ENCODE measurements around the gene PRKD1. TPM values are rescaled to one million over a fixed set of nuclear protein-coding genes. Genes with fewer than 3 reads are reported as not detected.

Gene PRKD1
- total RNA-seq, 1 donor from 2014 or later: 14.9 TPM

DNA sequence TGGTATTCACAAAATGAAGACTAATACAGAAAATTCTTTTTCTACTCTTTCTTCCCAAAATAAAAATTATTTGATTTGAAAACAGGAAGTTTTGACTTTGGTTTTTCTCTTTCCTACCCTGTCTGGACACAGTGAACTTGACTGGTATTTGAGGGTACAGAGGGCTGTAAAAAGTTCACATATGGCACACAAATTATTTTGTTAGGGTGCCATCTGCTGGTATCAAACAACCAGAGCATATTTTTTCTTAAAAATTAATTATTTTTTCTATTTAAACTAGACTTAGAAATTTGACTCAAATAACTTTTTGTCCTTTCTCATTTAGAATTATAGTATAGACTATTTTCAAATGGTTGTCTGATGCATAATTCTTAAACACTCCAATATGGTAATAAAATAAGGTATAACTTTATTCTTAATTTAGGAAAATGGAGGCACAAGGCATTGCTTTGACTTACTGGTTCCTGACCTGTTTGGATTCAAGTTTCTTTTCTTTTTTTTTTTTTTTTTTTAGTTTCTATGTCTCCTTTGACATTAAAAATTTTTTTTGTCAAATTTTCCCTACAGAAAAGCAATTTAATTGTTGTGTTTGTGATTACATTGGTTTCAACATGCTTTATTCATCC lies 390.6 kb downstream of the PRKD1 start:
- no peak overlapping the region for H3K4me3 ChIP-seq
- no peaks in the 10 kb centered on the region for H3K9me3 ChIP-seq
- H3K36me3 ChIP-seq: no peaks in the 10 kb centered on the region
- ATAC-seq (no peak), DNase-seq (no peak)
- H3K27ac ChIP-seq: no peak overlapping the region
- H3K27me3 ChIP-seq (ENCODE audit: low read depth): no peaks in the 10 kb centered on the region
- no peaks in the 10 kb centered on the region for H3K4me1 ChIP-seq
- TF ChIP-seq, protein P1, sequence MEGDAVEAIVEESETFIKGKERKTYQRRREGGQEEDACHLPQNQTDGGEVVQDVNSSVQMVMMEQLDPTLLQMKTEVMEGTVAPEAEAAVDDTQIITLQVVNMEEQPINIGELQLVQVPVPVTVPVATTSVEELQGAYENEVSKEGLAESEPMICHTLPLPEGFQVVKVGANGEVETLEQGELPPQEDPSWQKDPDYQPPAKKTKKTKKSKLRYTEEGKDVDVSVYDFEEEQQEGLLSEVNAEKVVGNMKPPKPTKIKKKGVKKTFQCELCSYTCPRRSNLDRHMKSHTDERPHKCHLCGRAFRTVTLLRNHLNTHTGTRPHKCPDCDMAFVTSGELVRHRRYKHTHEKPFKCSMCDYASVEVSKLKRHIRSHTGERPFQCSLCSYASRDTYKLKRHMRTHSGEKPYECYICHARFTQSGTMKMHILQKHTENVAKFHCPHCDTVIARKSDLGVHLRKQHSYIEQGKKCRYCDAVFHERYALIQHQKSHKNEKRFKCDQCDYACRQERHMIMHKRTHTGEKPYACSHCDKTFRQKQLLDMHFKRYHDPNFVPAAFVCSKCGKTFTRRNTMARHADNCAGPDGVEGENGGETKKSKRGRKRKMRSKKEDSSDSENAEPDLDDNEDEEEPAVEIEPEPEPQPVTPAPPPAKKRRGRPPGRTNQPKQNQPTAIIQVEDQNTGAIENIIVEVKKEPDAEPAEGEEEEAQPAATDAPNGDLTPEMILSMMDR (IDR thresholded peaks at IDR 0.05): peak; percentile 38
- intact Hi-C loops (cut with DNase I): loop anchor here (10.0 kb wide), 1 partner anchor 782 kb away; no protein-coding TSS in a partner anchor

DNA sequence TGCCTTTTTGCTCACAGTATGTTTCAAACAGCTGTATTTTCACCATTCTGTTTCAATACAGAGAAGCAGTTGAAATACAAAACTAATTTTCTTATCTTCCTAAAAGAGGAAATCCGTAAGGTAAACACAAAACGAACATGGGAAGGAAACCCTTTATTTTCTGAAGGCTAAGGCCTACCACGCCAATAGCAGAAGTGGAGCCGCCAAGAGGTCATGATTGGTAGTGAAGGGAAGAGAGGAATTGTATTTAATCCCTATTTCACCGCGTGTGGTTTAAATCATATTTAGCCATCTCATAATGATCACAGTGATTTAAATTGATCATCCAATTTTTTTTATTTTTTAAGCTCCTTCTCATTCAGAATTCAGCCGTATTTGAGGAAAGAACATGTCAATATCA lies 398.2 kb downstream of the PRKD1 start:
- TF ChIP-seq, protein P1 (IDR thresholded peaks at IDR 0.05): peak; percentile 38
- H3K4me1 ChIP-seq: no peaks in the 10 kb centered on the region
- no peak overlapping the region for H3K4me3 ChIP-seq
- H3K9me3 ChIP-seq: no peaks in the 10 kb centered on the region
- intact Hi-C loops (cut with DNase I): no loop called here
- no peak for ATAC-seq
- no peak for DNase-seq
- no peaks in the 10 kb centered on the region for H3K27me3 ChIP-seq (ENCODE audit: low read depth)
- no peaks in the 10 kb centered on the region for H3K36me3 ChIP-seq
- no peak overlapping the region for H3K27ac ChIP-seq

DNA sequence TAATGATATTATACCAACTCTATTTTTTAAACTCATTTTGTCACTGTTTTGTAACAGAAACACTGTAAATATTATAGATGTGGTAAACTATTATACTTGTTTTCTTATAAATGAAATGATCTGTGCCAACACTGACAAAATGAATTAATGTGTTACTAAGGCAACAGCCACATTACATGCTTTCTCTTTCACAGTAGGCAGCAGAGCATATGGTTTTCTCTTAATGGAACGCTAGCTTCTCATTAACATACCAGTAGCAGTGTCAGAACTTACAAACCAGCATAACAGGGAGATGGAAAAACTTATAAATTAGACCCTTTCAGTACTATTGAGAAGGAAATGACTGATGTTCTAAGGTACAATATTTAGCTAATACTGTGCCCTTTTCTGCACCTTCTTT lies 398.8 kb downstream of the PRKD1 start:
- H3K27me3 ChIP-seq (ENCODE audit: low read depth): no peaks in the 10 kb centered on the region
- intact Hi-C loops (cut with DNase I): no loop called here
- no peaks in the 10 kb centered on the region for H3K4me1 ChIP-seq
- no peak for DNase-seq
- no peak overlapping the region for H3K4me3 ChIP-seq
- ATAC-seq: no peak
- H3K36me3 ChIP-seq: no peaks in the 10 kb centered on the region
- H3K27ac ChIP-seq: no peak overlapping the region
- TF ChIP-seq, protein P1 (IDR thresholded peaks at IDR 0.05): no peak
- no peaks in the 10 kb centered on the region for H3K9me3 ChIP-seq

DNA sequence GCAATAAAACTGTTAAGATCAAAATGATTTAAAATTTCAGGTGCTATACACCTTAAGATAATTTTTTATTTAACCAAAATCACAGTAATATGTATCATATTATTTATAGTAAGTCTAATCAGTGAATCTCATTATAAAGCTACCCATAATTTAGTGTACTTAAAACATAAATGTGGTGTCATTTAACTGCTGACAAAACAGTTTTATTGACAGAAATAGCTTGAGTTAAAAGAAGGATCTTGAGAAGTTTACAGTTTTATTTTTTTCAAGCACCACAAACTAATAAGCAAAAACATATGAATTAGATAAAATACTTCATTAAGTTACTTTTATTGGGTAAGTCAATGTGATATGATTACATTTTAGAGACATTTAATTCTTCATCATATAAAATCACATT lies 400.4 kb downstream of the PRKD1 start:
- H3K4me3 ChIP-seq: no peak overlapping the region
- H3K27ac ChIP-seq: no peak overlapping the region
- intact Hi-C loops (cut with DNase I): no loop called here
- H3K27me3 ChIP-seq (ENCODE audit: low read depth): no peaks in the 10 kb centered on the region
- H3K36me3 ChIP-seq: no peaks in the 10 kb centered on the region
- no peaks in the 10 kb centered on the region for H3K4me1 ChIP-seq
- no peak for ATAC-seq
- no peaks in the 10 kb centered on the region for H3K9me3 ChIP-seq
- TF ChIP-seq, protein P1 (IDR thresholded peaks at IDR 0.05): no peak
- DNase-seq: no peak
